Measurements from ENCODE around the gene MXRA8. TPM values are rescaled to one million over a fixed set of nuclear protein-coding genes. Genes with fewer than 3 reads are reported as not detected.

The MXRA8 gene
- polyA plus RNA-seq, 1 donor = 73.1 TPM

DNA sequence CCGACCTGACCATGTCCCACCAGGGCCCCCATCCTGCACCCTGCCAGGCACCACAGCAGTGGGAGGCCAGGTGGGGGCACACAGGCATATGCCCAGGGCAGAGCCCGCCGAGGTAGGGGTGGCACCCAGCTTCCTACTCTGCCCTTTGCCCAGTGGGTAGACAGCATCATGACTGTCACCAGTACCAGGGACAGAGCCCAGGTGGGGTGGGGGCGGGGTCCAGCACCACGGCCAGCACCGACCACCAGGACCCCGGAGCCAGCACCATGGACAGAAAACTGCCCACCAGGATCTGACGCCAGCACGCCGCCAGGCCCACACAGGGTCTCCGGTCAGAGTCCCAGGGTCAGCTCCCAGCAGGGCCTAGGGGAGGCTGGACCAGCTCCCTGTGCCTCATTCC, 23.5 kb downstream of the MXRA8 start:
- DNase-seq = no peak

DNA sequence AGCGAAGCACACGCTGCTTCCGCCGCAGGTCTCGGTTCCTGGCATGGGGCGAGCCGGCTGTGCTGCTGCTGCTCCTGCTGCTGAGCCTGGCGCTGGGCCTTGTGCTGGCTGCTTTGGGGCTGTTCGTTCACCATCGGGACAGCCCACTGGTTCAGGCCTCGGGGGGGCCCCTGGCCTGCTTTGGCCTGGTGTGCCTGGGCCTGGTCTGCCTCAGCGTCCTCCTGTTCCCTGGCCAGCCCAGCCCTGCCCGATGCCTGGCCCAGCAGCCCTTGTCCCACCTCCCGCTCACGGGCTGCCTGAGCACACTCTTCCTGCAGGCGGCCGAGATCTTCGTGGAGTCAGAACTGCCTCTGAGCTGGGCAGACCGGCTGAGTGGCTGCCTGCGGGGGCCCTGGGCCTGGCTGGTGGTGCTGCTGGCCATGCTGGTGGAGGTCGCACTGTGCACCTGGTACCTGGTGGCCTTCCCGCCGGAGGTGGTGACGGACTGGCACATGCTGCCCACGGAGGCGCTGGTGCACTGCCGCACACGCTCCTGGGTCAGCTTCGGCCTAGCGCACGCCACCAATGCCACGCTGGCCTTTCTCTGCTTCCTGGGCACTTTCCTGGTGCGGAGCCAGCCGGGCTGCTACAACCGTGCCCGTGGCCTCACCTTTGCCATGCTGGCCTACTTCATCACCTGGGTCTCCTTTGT, 24.7 kb downstream of the MXRA8 start:
- DNase-seq = no peak

GRCh38 chr1:1332774-1333480, 25.4 kb downstream of the MXRA8 start:
- DNase-seq = no peak

- no peak for DNase-seq
Measured at GRCh38 chr1:1332031-1332755, 26.2 kb downstream of the MXRA8 start.

DNA sequence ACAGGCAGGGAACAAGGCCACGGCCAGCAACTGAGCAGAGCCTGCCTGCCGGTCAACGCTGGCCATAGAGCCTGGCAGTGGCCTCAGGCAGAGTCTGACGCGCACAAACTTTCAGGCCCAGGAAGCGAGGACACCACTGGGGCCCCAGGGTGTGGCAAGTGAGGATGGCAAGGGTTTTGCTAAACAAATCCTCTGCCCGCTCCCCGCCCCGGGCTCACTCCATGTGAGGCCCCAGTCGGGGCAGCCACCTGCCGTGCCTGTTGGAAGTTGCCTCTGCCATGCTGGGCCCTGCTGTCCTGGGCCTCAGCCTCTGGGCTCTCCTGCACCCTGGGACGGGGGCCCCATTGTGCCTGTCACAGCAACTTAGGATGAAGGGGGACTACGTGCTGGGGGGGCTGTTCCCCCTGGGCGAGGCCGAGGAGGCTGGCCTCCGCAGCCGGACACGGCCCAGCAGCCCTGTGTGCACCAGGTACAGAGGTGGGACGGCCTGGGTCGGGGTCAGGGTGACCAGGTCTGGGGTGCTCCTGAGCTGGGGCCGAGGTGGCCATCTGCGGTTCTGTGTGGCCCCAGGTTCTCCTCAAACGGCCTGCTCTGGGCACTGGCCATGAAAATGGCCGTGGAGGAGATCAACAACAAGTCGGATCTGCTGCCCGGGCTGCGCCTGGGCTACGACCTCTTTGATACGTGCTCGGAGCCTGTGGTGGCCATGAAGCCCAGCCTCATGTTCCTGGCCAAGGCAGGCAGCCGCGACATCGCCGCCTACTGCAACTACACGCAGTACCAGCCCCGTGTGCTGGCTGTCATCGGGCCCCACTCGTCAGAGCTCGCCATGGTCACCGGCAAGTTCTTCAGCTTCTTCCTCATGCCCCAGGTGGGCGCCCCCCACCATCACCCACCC, 27.0 kb downstream of the MXRA8 start, which contains the start of gene TAS1R3:
TSS of gene TAS1R3 (plus strand) at position 213 of the 898 bp plus-strand sequence. CDS start at position 279, 66 bp downstream.
- DNase-seq = no peak

DNA sequence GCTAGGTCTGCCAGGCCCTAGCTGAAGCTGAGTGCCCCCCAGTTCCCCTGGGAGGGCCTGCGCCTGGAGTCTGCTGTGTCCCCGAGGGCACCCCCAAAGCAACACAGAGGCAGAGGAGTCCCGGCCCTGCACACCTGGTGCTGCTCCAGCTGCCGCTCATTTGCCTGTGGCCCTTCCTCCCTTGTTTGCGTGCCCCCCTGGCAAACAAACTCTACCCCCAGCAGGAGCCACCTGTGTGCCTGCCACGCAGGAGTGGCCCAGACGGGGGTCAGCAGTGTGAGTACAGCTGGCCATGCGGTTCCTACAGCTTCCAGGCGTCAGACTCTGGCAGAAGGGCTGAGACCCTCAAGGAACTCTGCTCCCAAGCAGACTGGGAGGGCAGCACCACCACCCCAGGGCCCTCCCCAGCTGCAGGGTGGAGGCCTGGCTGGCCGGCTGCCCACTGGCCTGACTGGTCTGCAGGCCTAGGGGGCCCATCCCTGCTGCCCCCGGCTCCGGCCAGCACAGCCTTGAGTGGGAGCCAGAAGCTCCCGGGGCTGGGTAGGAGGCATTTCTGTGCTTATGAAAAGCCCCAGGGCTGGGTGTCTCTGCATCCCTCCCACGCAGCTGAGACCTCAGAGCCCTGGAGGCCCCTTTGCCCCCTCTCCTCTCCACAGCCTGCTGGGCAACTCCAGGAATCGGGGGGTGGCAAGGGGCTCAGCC, 27.8 kb downstream of the MXRA8 start:
- DNase-seq = no peak

DNA sequence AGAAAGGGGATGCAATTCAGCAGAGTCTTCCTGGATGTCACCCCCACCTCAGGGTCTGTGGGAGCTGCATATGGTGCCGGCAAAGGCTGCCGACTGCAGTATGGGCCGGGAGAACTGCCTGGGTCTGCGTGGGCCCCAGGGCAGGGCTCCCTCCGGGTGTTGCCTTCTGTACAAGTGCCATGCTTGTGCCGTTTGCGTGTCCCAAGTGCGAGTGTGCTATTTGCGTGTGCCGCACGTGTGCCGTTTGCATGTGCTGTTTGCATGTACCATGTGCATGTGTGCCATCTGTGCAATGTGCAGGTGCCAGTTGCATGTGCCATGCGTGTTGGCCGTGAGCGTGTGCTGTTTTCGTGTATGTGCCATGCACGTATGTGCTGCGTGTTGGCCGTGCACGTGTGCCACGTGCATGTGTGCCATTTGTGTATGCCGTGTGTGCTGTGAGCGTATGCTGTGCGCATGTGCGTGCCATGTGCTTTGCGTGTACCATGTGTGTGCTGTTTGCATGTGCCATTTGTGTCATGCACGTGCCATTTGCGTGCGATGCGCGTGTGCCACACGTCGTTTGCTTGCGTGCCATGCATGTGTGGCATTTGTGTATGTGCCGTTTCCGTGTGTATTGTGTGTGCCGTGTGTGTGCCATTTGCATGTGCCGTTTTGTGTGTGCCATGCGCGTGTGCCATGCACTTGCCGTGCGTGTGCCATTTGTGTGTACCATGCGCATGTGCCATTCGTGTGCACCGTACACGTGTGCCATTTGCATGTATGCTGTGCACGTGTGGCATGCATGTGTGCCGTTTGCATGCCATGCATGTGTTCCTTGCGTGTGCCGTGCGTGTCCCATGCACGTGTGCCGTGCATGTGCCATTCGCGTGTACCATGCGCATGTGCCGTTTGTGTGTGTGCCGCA, 28.8 kb downstream of the MXRA8 start:
- DNase-seq = no peak

DNA sequence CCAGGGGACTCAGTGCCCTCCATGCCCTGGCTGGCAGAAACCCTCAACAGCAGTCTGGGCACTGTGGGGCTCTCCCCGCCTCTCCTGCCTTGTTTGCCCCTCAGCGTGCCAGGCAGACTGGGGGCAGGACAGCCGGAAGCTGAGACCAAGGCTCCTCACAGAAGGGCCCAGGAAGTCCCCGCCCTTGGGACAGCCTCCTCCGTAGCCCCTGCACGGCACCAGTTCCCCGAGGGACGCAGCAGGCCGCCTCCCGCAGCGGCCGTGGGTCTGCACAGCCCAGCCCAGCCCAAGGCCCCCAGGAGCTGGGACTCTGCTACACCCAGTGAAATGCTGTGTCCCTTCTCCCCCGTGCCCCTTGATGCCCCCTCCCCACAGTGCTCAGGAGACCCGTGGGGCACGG, 30.1 kb downstream of the MXRA8 start:
- DNase-seq = no peak

DNA sequence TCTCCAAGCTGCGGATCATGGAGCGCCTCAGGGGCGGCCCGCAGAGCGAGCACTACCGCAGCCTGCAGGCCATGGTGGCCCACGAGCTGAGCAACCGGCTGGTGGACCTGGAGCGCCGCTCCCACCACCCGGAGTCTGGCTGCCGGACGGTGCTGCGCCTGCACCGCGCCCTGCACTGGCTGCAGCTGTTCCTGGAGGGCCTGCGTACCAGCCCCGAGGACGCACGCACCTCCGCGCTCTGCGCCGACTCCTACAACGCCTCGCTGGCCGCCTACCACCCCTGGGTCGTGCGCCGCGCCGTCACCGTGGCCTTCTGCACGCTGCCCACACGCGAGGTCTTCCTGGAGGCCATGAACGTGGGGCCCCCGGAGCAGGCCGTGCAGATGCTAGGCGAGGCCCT, 31.1 kb downstream of the MXRA8 start:
- DNase-seq = no peak

- no peak for DNase-seq
Measured at GRCh38 chr1:1326075-1326605, 32.2 kb downstream of the MXRA8 start.

DNA sequence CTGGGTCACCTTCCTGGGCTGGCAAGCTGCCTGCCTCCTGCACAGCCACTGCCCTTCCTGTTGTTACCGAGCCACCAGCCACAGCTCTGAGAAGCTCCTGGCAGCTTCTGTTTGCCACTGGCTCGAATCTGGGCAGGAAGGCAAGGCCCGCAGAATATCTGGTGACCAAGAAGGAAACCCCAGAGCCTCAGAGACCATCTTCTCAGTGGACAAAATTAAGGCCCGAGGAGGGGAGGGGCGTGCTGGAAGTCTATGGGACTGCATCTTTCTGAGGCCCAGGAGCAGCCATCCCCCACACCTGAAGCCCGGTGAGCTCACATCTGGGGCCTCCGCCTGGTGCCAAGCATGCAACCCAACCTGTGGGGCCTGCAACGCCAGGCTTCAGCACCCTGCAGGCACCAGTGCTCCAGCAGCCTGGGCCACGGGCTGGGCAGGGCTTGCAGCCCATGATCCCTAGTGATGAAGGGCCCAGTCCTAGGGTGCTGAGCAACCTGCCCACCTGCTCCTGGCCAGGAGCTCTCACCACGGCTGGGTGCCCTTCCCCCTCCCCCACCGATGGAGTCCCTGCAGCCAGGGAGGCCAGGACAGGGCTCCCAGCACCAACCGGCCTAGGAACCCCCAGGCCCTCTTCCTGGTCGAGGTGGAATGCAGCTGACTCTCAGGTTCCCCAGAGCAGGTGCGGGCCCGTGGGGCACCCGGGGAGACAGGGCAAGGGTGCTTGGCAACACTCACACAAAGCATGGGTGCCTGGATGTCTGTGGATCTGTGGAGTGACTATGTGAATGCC, 32.9 kb downstream of the MXRA8 start:
- DNase-seq = no peak

DNA sequence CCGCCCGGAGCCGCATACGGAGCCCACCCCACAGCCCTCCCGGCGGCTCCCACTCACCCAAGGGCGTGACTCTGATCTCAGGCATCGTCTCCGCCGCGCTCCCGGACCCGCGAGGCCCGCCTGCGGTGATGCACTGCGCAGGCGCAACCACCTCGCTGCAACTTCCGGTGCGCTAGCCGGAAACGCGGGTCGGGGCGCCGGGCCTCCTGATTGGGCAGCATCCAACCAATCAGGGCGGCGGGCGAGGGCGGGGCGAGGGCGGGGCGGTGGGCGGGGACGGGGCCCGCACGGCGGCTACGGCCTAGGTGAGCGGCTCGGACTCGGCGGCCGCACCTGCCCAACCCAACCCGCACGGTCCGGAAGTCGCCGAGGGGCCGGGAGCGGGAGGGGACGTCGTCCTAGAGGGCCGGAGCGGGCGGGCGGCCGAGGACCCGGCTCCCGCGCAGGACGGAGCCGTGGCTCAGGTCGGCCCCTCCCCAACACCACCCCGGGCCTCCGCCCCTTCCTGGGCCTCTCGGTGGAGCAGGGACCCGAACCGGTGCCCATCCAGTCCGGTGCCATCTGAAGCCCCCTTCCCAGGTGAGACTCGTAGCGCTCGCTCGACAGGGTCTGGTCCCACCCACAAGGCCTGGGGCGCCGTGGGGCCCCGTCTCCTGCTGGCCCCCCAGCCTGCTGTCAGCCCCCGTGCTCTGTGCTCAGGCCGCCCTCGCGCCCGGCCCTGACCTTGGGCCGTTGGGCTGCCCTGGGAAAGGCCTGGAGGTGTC, 33.6 kb downstream of the MXRA8 start, which contains the start of the genes CPTP and INTS11:
TSS of gene CPTP (plus strand) at position 279 of the 764 bp plus-strand sequence. CDS start 2,109 bp downstream, outside the sequence.
TSS of gene INTS11 (minus strand) at position 137 of the 764 bp plus-strand sequence. CDS start at position 85, 52 bp downstream.
- DNase-seq = peak; percentile 92

GRCh38 chr1:1324084-1324523, 34.3 kb downstream of the MXRA8 start:
- no peak for DNase-seq

DNA sequence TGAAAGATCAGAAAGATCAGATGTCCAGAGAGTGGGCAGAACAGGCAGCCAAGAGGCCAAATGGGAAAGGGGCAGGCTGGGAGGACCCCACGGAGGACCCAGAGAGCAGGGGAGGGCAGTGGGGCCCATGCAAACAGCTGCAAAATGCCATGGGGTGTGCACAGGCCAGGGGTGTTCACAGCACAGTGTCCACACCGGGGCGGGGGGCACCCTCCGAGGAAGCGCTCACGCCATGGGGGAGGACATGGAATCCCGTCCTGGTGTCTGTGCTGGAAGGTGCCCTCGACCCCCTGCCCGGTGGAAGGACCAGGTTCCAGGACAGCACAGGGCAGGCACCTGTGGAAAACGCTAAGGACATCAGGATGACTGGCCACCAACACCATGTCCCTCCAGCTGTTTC, 35.4 kb downstream of the MXRA8 start:
- DNase-seq = no peak

DNA sequence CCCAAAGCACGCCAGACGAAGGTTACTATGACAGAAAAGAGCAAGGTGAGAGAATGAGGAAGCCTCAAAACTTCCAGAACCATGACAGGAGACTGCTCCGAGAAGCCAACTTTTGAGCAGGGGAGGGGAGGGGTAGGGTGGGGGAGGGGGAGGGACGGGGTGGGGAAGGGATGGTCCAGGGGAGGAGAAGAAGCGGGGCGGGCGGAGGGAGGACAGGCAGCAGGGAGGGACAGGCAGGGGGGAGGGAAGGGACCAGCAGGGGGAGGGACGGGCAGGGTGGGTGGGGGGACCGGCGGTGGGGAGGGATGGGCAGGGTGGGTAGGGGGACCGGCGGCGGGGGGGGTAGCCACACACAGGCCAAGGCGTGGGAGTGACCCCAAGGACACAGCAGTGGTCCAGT, 35.9 kb downstream of the MXRA8 start:
- no peak for DNase-seq

DNA sequence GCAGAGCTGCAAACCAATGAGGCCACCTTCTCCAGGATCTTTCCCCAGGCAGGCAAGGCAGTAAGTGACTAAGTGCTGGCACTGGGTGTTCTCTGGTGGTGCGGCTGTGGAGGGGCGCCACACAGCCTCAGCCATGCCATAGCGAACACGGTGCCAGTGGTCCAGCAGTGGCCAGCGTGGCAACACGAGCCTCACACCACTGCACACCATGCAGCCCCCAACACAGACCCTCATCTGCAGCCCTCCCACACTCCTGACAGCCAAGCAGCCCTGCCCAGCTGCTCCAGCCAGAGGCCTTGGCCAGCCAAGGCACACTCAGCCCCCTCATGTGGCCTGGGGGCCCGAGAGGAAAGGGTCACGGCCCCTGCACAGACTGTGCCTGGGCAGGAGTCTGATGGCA, 36.9 kb downstream of the MXRA8 start:
- no peak for DNase-seq

- DNase-seq = no peak
Measured at GRCh38 chr1:1320666-1321448, 37.5 kb downstream of the MXRA8 start.

GRCh38 chr1:1319646-1319941, 38.8 kb downstream of the MXRA8 start:
- no peak for DNase-seq
